IMR-90 (cell line): ENCODE results near the gene TIPARP. TPM values are rescaled to one million over a fixed set of nuclear protein-coding genes. Genes with fewer than 3 reads are reported as not detected.

ENCODE experiments used
- ATAC-seq: fragments of 200-7000 bp; cut with Tn5 transposase; 2 replicates; pipeline ENCODE4 v1.9.1; 2020; ENCODE audit warnings: low read depth, mild to moderate bottlenecking, moderate library complexity
- BruUV-seq: library from RNA; stranded (reverse); fragments of 400-500 nt; replicated peaks from 2 replicates; lab custom pipeline; 2021; lab: Mats Ljungman, UMichigan
- CTCF ChIA-PET: fragments of 300-600 bp; formaldehyde crosslinking; extraction: SDS; loops from one replicate; lab custom pipeline; 2021; ENCODE audit warnings: antibody characterized with exemption; lab: Yijun Ruan, JAX
- POLR2A ChIA-PET: fragments of 300-600 bp; sonication (Branson Sonifier 250); formaldehyde crosslinking; loops from one replicate; lab custom pipeline; 2022; ENCODE audit warnings: antibody characterized with exemption; ENCODE audit not compliant: unreplicated experiment; lab: Charles Lee
- DNase-seq: peaks from one replicate; pipeline ENCODE4 v3.0.0; 2013
- H2AFZ ChIP-seq: replicated peaks from 2 replicates; pipeline ENCODE3; 2013; ENCODE audit warnings: low read length, mild to moderate bottlenecking; ENCODE audit not compliant: poor library complexity
- H2AK5ac ChIP-seq: 2 replicates; pipeline ENCODE4 v1.6.1; 2013; ENCODE audit warnings: low read depth, low read length, inconsistent platforms
- H2AK9ac ChIP-seq: replicated peaks from 2 replicates; pipeline ENCODE3; 2013; ENCODE audit warnings: mild to moderate bottlenecking, low read depth, low read length, moderate library complexity; ENCODE audit not compliant: poor library complexity
- H2BK120ac ChIP-seq: 2 replicates; pipeline ENCODE4 v1.6.1; 2013; ENCODE audit warnings: low read depth, low read length, inconsistent platforms
- H2BK15ac ChIP-seq: 3 replicates; pipeline ENCODE4 v1.6.1; 2013; ENCODE audit warnings: low read depth, low read length, inconsistent platforms
- H2BK20ac ChIP-seq: 2 replicates; pipeline ENCODE4 v1.6.1; 2013; ENCODE audit warnings: low read depth, mild to moderate bottlenecking, inconsistent platforms, low read length, moderate library complexity
- H2BK5ac ChIP-seq: 2 replicates; pipeline ENCODE4 v1.6.1; 2013; ENCODE audit warnings: mild to moderate bottlenecking, low read depth, low read length, inconsistent platforms; ENCODE audit not compliant: poor library complexity, severe bottlenecking
- H3K14ac ChIP-seq: replicated peaks from 2 replicates; pipeline ENCODE4 v1.6.1; 2013; ENCODE audit warnings: low read depth, low read length, inconsistent platforms
- H3K18ac ChIP-seq: 2 replicates; pipeline ENCODE4 v1.6.1; 2013; ENCODE audit warnings: low read depth, low read length, control low read depth
- H3K23ac ChIP-seq: 2 replicates; pipeline ENCODE4 v1.6.1; 2013; ENCODE audit warnings: low read depth, low read length, inconsistent platforms
- H3K27ac ChIP-seq: 2 replicates; pipeline ENCODE4 v1.5.1; 2013; ENCODE audit warnings: mild to moderate bottlenecking, control low read depth, low read length; ENCODE audit not compliant: insufficient read depth
- H3K27me3 ChIP-seq: 2 replicates; pipeline ENCODE4 v1.6.1; 2013; ENCODE audit warnings: low read length; ENCODE audit not compliant: control insufficient read depth, insufficient read depth
- H3K36me3 ChIP-seq: 2 replicates; pipeline ENCODE4 v1.6.1; 2013; ENCODE audit warnings: low read length, mixed read lengths; ENCODE audit not compliant: control insufficient read depth, insufficient read depth
- H3K4ac ChIP-seq: 2 replicates; pipeline ENCODE4 v1.6.1; 2013; ENCODE audit warnings: low read depth, low read length, inconsistent platforms
- H3K4me1 ChIP-seq: 2 replicates; pipeline ENCODE4 v1.6.1; 2013; ENCODE audit warnings: low read length, mixed read lengths; ENCODE audit not compliant: control insufficient read depth, insufficient read depth
- H3K4me2 ChIP-seq: 2 replicates; pipeline ENCODE4 v1.6.1; 2013; ENCODE audit warnings: low read depth, mild to moderate bottlenecking, control low read depth, low read length, moderate library complexity
- H3K4me3 ChIP-seq: 2 replicates; pipeline ENCODE4 v1.5.1; 2013; ENCODE audit warnings: low read depth, mild to moderate bottlenecking, control low read depth, low read length, moderate library complexity; ENCODE audit not compliant: insufficient read depth
- H3K56ac ChIP-seq: 2 replicates; pipeline ENCODE4 v1.6.1; 2013; ENCODE audit warnings: low read length, inconsistent platforms; ENCODE audit not compliant: insufficient read depth; ENCODE audit errors: extremely low read depth
- H3K79me1 ChIP-seq, 2 experiments: 2 replicates each; pipeline ENCODE4 v1.6.1; 2013; ENCODE audit warnings: low read length in 2 of 2, inconsistent platforms in 1 of 2, low read depth in 1 of 2
- H3K9ac ChIP-seq: 2 replicates; pipeline ENCODE4 v1.6.1; 2013; ENCODE audit warnings: low read depth, low read length, control low read depth
- H3K9me1 ChIP-seq: 2 replicates; pipeline ENCODE4 v1.6.1; 2013; ENCODE audit warnings: low read length, inconsistent platforms; ENCODE audit not compliant: insufficient read depth
- H3K9me3 ChIP-seq: 2 replicates; pipeline ENCODE4 v1.6.1; 2013; ENCODE audit warnings: low read length; ENCODE audit not compliant: control insufficient read depth, insufficient read depth
- H4K20me1 ChIP-seq: 2 replicates; pipeline ENCODE4 v1.6.1; 2013; ENCODE audit warnings: low read length, inconsistent platforms; ENCODE audit not compliant: insufficient read depth
- H4K5ac ChIP-seq: 2 replicates; pipeline ENCODE4 v1.6.1; 2013; ENCODE audit warnings: mild to moderate bottlenecking, low read depth, low read length, control low read depth
- H4K8ac ChIP-seq, 2 experiments: 2 replicates each; pipeline ENCODE4 v1.6.1; 2013; ENCODE audit warnings: low read depth in 2 of 2, low read length in 2 of 2, control low read depth in 1 of 2, inconsistent platforms in 1 of 2
- H4K91ac ChIP-seq: 2 replicates; pipeline ENCODE4 v1.6.1; 2013; ENCODE audit warnings: low read depth, low read length, inconsistent platforms; ENCODE audit not compliant: insufficient read depth
- FOS ChIP-seq: fragments of 150-350 bp; IDR thresholded peaks from 2 replicates; pipeline ENCODE4 v1.6.1; 2016; ENCODE audit warnings: low read depth, low read length
- MAFK ChIP-seq: IDR thresholded peaks from 2 replicates; pipeline ENCODE4 v1.6.1; 2012; ENCODE audit warnings: low read depth, low read length, improper control_type of control experiment
- NFE2L2 ChIP-seq: fragments of 150-350 bp; IDR thresholded peaks from 2 replicates; pipeline ENCODE4 v1.6.1; 2016; ENCODE audit warnings: low read depth, mild to moderate bottlenecking, low read length
- dilution Hi-C: fragments of 300-500 bp; cut with HindIII; formaldehyde crosslinking; loops from one replicate; pipeline ENCODE4 v1.14.3; 2018; ENCODE audit warnings: low sequenced_read_pairs; ENCODE audit not compliant: unreplicated experiment
- in situ Hi-C: fragments of 300-500 bp; cut with MboI; formaldehyde crosslinking; loops from 3 replicates; pipeline ENCODE4 v1.14.3; 2019; ENCODE audit warnings: low sequenced_read_pairs, inconsistent platforms, mixed read lengths
- intact Hi-C: fragments of 100-400 bp; cut with micrococcal nuclease; formaldehyde crosslinking; loops from 2 replicates; pipeline ENCODE4 v1.10.0; 2022
- polyA plus RNA-seq, 3 experiments: library from polyadenylated mRNA; depleted of rRNA; stranded (reverse); fragments of >200 nt; gene quantifications; 2 replicates each; pipeline ENCODE4 v1.2.3, GENCODE V29; 2012; ENCODE audit warnings: low replicate concordance in 1 of 3
- total RNA-seq: library from RNA; depleted of rRNA; stranded (reverse); fragments of >200 nt; gene quantifications from 2 replicates; pipeline ENCODE4 v1.2.3, GENCODE V29; 2012

Gene TIPARP
- total and polyA plus RNA-seq, 2 of the 4 experiments (the other 2 are of a cell fraction), result 12.6 to 70.8 TPM

DNA sequence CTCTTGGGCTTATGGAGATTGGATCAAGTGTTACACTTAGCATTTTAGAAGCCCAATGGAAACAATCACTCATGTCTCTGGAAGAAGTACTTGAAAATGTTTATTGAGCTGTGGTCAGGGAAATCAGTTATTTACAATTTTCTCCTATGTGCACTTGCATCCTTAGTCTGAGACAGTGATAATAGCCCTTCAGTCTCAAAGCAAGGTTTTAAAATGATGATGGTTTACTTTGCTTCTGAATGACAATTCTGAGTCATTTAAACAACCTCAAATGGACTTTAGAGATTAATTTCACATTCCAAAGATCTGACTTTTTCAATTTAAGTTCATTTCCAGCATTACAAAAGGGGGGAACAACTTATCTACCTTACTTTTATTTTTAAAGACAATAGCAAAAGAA, 20.1 kb downstream of the TIPARP start:
- no peak overlapping the region for H4K5ac ChIP-seq
- ChIA-PET CTCF (no interaction called here), POLR2A (interaction anchor here (0.6 kb wide), 1 partner anchor 388 kb away, joined by 3 read pairs; no protein-coding TSS in a partner anchor)
- no peak overlapping the region for H2AK9ac ChIP-seq
- peaks cover 22% of the 10 kb centered on the region for H3K4me1 ChIP-seq
- no peak overlapping the region for H2AK5ac ChIP-seq
- peaks cover 23% of the 10 kb centered on the region; the same call in 1 of the 2 replicates for H4K20me1 ChIP-seq
- H3K9ac ChIP-seq, result no peak overlapping the region
- H2BK20ac ChIP-seq, result no peak overlapping the region
- H3K27me3 ChIP-seq, result no peaks in the 10 kb centered on the region
- no peak overlapping the region for H4K8ac ChIP-seq
- peak overlapping the region; percentile 74 for H2BK5ac ChIP-seq
- no TSS peak for BruUV-seq
- H3K36me3 ChIP-seq, result peaks cover 30% of the 10 kb centered on the region
- peak; percentile 76 for DNase-seq
- no peak overlapping the region for H2BK120ac ChIP-seq
- no peaks in the 10 kb centered on the region for H3K9me3 ChIP-seq
- no peak overlapping the region for H3K14ac ChIP-seq
- peaks cover 20 to 48% of the 10 kb centered on the region in 2 experiments for H3K79me1 ChIP-seq
- H3K4me3 ChIP-seq, result no peak overlapping the region
- dilution Hi-C loops, result no loop called here
- peak; percentile 13; the same call in 1 of the 2 replicates for ATAC-seq
- H3K23ac ChIP-seq, result no peak overlapping the region
- no peak overlapping the region for H3K56ac ChIP-seq
- H2BK15ac ChIP-seq, result no peak overlapping the region
- H3K4me2 ChIP-seq, result peak overlapping the region; percentile 55; the same call in 1 of the 2 replicates
- H3K9me1 ChIP-seq, result peaks cover 8% of the 10 kb centered on the region
- no peak overlapping the region for H3K18ac ChIP-seq
- no peak overlapping the region for H2AFZ ChIP-seq
- H3K4ac ChIP-seq, result no peak overlapping the region
- in situ Hi-C loops, result no loop called here
- intact Hi-C loops, result loop anchor here (5.0 kb wide), 1 partner anchor 123 kb away; no protein-coding TSS in a partner anchor
- H4K91ac ChIP-seq, result no peak overlapping the region
- H3K27ac ChIP-seq, result no peak overlapping the region
- TF ChIP-seq MAFK, result no peak
- TF ChIP-seq FOS, result 0 out of 2 replicates have a peak, but pooled peaks have one; percentile 6
- no peak for TF ChIP-seq NFE2L2
